ENCODE results near the gene CST8. TPM values are rescaled to one million over a fixed set of nuclear protein-coding genes. Genes with fewer than 3 reads are reported as not detected.

The CST8 gene
- total and polyA plus RNA-seq, 10 donors, result not detected

DNA sequence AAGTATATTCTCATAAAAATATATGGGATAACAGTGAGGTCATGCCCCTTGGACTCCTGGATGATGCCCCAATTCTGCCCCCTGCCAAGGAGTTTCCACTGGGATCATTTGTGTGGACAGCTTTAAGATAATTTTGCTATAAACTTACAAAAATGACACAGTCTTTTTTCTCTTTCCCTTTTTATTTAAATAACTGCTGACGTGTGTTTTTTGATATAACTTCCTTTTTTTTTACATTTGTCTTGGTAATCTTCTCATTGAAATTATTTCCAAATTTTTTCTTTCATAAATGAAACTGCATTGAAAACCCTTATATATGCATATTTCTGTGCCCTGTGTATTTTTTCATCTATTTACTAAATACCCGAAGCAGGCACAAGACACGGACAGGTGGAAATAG lies 46.1 kb downstream of the CST8 start:
- 59 to 69% (median 68%) methylated on average over 3 of the region's 3 CpGs for WGBS, 5 donors
- TF ChIP-seq POLR2AphosphoS5 (IDR thresholded peaks at IDR 0.05) (no peak), POLR2A (IDR thresholded peaks at IDR 0.05) (no peak)
- TF ChIP-seq, protein P1, sequence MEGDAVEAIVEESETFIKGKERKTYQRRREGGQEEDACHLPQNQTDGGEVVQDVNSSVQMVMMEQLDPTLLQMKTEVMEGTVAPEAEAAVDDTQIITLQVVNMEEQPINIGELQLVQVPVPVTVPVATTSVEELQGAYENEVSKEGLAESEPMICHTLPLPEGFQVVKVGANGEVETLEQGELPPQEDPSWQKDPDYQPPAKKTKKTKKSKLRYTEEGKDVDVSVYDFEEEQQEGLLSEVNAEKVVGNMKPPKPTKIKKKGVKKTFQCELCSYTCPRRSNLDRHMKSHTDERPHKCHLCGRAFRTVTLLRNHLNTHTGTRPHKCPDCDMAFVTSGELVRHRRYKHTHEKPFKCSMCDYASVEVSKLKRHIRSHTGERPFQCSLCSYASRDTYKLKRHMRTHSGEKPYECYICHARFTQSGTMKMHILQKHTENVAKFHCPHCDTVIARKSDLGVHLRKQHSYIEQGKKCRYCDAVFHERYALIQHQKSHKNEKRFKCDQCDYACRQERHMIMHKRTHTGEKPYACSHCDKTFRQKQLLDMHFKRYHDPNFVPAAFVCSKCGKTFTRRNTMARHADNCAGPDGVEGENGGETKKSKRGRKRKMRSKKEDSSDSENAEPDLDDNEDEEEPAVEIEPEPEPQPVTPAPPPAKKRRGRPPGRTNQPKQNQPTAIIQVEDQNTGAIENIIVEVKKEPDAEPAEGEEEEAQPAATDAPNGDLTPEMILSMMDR (IDR thresholded peaks at IDR 0.05 in 8 of 11, conservative IDR thresholded peaks at IDR 0.05 in 3 of 11), result no peak
- H3K4me3 ChIP-seq, result no peak overlapping the region
- no peak for DNase-seq
- no peaks in the 10 kb centered on the region for H3K27me3 ChIP-seq (replicated peaks in 1 of 7)
- peaks cover 0 to 8% (median 0%) of the 10 kb centered on the region in 6 donors for H3K4me1 ChIP-seq
- no peak overlapping the region for H3K27ac ChIP-seq
- intact Hi-C loops (cut with DNase I; ENCODE audit: low total_unique reads), result no loop called here
- H3K36me3 ChIP-seq, result no peaks in the 10 kb centered on the region
- no peaks in the 10 kb centered on the region for H3K9me3 ChIP-seq

DNA sequence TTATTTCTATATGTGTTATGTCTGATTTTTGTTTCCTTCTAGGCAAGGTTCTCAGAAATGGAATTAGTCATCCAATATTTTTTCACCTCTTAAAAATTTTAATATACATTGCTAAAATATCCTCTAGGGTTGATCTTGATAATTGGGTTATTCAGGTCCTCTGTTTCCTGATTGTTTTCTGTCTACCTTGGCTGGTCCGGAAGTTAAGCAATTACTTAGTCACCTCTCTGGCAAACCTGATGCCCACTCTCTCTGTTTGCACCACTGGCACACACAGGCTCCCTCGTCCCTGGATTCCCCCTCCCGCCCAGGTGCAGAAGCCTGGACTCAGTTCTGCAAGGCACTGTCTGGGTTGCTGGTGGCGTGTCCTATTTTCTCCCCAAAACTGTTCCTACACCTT lies 49.7 kb downstream of the CST8 start:
- 76 to 79% (median 77%) methylated on average over 4 of the region's 4 CpGs for WGBS, 5 donors
- intact Hi-C loops (cut with DNase I; ENCODE audit: low total_unique reads), result no loop called here
- Histone ChIP-seq H3K27me3 (replicated peaks in 1 of 7) (no peaks in the 10 kb centered on the region), H3K4me3 (no peak overlapping the region), H3K36me3 (no peaks in the 10 kb centered on the region), H3K9me3 (no peaks in the 10 kb centered on the region), H3K27ac (no peak overlapping the region), H3K4me1 (peaks cover 0 to 8% (median 0%) of the 10 kb centered on the region in 6 donors)
- no peak for DNase-seq
- no peak for TF ChIP-seq POLR2AphosphoS5 (IDR thresholded peaks at IDR 0.05)
- no peak for TF ChIP-seq POLR2A (IDR thresholded peaks at IDR 0.05)

DNA sequence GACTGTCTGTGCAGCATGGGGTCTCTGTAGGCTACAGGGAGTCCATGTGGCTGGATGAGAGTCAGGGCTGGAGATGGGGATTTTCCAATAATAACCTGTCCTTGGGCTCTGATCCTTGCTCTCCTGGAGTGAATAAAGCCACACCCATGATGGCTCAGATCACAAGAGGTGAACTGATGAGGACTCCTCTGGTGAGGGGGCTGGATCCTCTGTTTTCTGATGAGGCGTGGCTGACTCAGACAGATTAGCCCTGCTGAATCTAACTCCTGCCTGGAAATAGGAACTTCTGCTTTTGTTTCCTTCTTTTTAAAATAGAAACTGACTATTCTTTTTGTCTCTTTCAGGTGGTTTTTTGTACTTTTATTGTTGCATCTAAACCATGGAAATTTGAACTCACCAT lies 50.4 kb downstream of the CST8 start:
- 23 to 45% (median 32%) methylated on average over 1 of the region's 1 CpG for WGBS, 5 donors
- no peak for DNase-seq
- TF ChIP-seq POLR2A (IDR thresholded peaks at IDR 0.05) (no peak), POLR2AphosphoS5 (IDR thresholded peaks at IDR 0.05) (no peak)
- TF ChIP-seq, protein P1 (IDR thresholded peaks at IDR 0.05 in 8 of 11, conservative IDR thresholded peaks at IDR 0.05 in 3 of 11), result no peak
- Histone ChIP-seq H3K9me3 (no peaks in the 10 kb centered on the region), H3K4me3 (no peak overlapping the region), H3K27me3 (replicated peaks in 1 of 7) (no peaks in the 10 kb centered on the region), H3K36me3 (no peaks in the 10 kb centered on the region), H3K27ac (no peak overlapping the region), H3K4me1 (peaks cover 0 to 8% (median 0%) of the 10 kb centered on the region in 6 donors)
- intact Hi-C loops (cut with DNase I; ENCODE audit: low total_unique reads), result no loop called here

DNA sequence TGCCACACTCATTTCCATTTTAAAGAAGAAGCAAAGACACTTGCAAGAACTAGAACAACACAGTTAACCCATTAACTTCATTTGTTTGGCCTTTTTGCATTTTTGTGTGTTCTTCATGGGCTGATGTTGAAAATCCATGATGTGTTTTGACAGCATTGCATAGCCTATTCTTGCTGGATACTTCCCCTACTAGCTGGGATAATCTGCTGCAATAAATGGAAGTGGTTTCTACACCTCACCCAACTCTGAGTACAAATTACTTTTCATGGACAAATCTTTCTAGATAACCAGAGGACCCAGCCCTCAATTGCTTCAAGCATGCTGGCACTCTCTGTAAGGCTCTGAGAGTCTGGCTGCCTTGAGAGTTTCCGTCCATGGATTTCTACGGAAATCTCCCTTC lies 50.9 kb downstream of the CST8 start:
- no peaks in the 10 kb centered on the region for H3K9me3 ChIP-seq
- H3K36me3 ChIP-seq, result no peaks in the 10 kb centered on the region
- intact Hi-C loops (cut with DNase I; ENCODE audit: low total_unique reads), result no loop called here
- peaks cover 0 to 8% (median 0%) of the 10 kb centered on the region in 6 donors for H3K4me1 ChIP-seq
- no peak overlapping the region for H3K27ac ChIP-seq
- H3K4me3 ChIP-seq, result no peak overlapping the region
- 80 to 92% (median 90%) methylated on average over 2 of the region's 2 CpGs for WGBS, 5 donors
- TF ChIP-seq POLR2A (IDR thresholded peaks at IDR 0.05) (no peak), POLR2AphosphoS5 (IDR thresholded peaks at IDR 0.05) (no peak)
- TF ChIP-seq, protein P1 (IDR thresholded peaks at IDR 0.05 in 8 of 11, conservative IDR thresholded peaks at IDR 0.05 in 3 of 11), result no peak
- no peak for DNase-seq
- no peaks in the 10 kb centered on the region for H3K27me3 ChIP-seq (replicated peaks in 1 of 7)

DNA sequence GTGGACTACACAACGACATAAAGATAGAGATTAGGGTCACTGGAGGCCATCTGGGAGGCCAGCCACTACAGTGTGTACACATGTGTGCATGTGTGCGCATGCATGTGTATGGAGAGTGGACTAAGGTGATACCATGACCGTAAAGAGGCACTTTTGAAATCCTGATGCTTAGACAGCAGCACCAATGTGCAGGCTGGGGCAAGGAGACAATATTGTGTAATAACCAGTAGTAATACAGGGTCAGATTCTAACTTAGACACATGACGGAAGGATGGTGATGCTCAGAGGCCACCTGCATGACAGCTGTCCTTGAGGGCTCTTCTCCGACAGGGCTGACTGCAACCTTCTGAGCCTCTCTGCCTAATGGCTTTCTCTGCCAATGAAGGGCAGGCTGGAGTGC lies 51.9 kb downstream of the CST8 start:
- Histone ChIP-seq H3K27me3 (replicated peaks in 1 of 7) (peaks cover 0 to 3% (median 0%) of the 10 kb centered on the region in 7 donors), H3K36me3 (no peaks in the 10 kb centered on the region), H3K4me1 (peaks cover 0 to 8% (median 0%) of the 10 kb centered on the region in 6 donors), H3K9me3 (no peaks in the 10 kb centered on the region), H3K4me3 (no peak overlapping the region), H3K27ac (no peak overlapping the region)
- DNase-seq, result no peak
- intact Hi-C loops (cut with DNase I; ENCODE audit: low total_unique reads), result no loop called here
- TF ChIP-seq POLR2AphosphoS5 (IDR thresholded peaks at IDR 0.05), result no peak
- no peak for TF ChIP-seq POLR2A (IDR thresholded peaks at IDR 0.05)
- TF ChIP-seq, protein P1 (IDR thresholded peaks at IDR 0.05 in 8 of 11, conservative IDR thresholded peaks at IDR 0.05 in 3 of 11), result no peak
- 51 to 58% (median 52%) methylated on average over 5 of the region's 5 CpGs for WGBS, 5 donors

Measured in spleen (tissue), 11 donors.